CD4-positive, alpha-beta T cell (primary cell): ENCODE data around the gene MYRFL. TPM values are rescaled to one million over a fixed set of nuclear protein-coding genes. Genes with fewer than 3 reads are reported as not detected.

Source experiments
- ATAC-seq: fragments of 200-7000 bp; cut with Tn5 transposase; one replicate; pipeline ENCODE4 v1.10.0; 2022; ENCODE audit warnings: mild to moderate bottlenecking; ENCODE audit not compliant: poor library complexity
- CTCF ChIA-PET: fragments of 350-600 bp; sonication (Branson Sonifier 250); formaldehyde crosslinking; loops from one replicate; lab custom pipeline; 2021; ENCODE audit warnings: antibody characterized with exemption, inconsistent platforms; lab: Charles Lee
- POLR2A ChIA-PET: fragments of 350-600 bp; sonication (Branson Sonifier 250); formaldehyde crosslinking; loops from one replicate; lab custom pipeline; 2021; ENCODE audit warnings: antibody characterized with exemption, inconsistent platforms; lab: Charles Lee
- DNase-seq, 14 experiments: peaks; one replicate each; pipeline ENCODE4 v3.0.0-alpha.2; 2013 to 2020; ENCODE audit warnings: mixed read lengths in 2 of 14
- H3K27ac ChIP-seq, 2 donors: one replicate each; pipeline versions ENCODE4 v1.5.1 to v1.7.0; 2013; ENCODE audit warnings: low read length in 2 of 2, low read depth in 1 of 2, mild to moderate bottlenecking in 1 of 2
- H3K27me3 ChIP-seq, 2 experiments: 1 replicate in 1 of 2; 2 replicates in 1 of 2; pipeline versions ENCODE4 v1.6.1 to v1.7.0; 2013; ENCODE audit warnings: low read length in 2 of 2, control low read depth in 1 of 2, mild to moderate bottlenecking in 1 of 2, moderate library complexity in 1 of 2; ENCODE audit not compliant: insufficient read depth in 2 of 2, control insufficient read depth in 1 of 2
- H3K36me3 ChIP-seq: one replicate; pipeline ENCODE4 v1.6.1; 2013; ENCODE audit warnings: low read length, control low read depth; ENCODE audit not compliant: insufficient read depth
- H3K4me1 ChIP-seq: one replicate; pipeline ENCODE4 v1.6.1; 2013; ENCODE audit warnings: low read length, control low read depth; ENCODE audit not compliant: insufficient read depth
- H3K4me3 ChIP-seq: one replicate; pipeline ENCODE4 v1.5.1; 2013; ENCODE audit warnings: mild to moderate bottlenecking, low read length, moderate library complexity
- H3K9me3 ChIP-seq, 2 experiments: 1 replicate in 1 of 2; 2 replicates in 1 of 2; pipeline versions ENCODE4 v1.6.1 to v1.7.0; 2013; ENCODE audit warnings: low read length in 2 of 2, mild to moderate bottlenecking in 2 of 2, control low read depth in 1 of 2, moderate library complexity in 1 of 2; ENCODE audit not compliant: control insufficient read depth in 1 of 2, insufficient read depth in 1 of 2
- H3K27ac Mint-ChIP-seq: one replicate; pipeline ENCODE4 v1.8.0; 2020; ENCODE audit warnings: mixed read lengths
- H3K27me3 Mint-ChIP-seq: one replicate; pipeline ENCODE4 v1.8.0; 2021; ENCODE audit warnings: mixed read lengths
- H3K36me3 Mint-ChIP-seq: one replicate; pipeline ENCODE4 v1.8.0; 2021; ENCODE audit warnings: low read depth, mixed read lengths
- H3K4me1 Mint-ChIP-seq: one replicate; pipeline ENCODE4 v1.8.0; 2021; ENCODE audit warnings: low read depth, mixed read lengths
- H3K4me3 Mint-ChIP-seq: one replicate; pipeline ENCODE4 v1.8.0; 2020; ENCODE audit warnings: mild to moderate bottlenecking, mixed read lengths
- H3K9me3 Mint-ChIP-seq: one replicate; pipeline ENCODE4 v1.8.0; 2020; ENCODE audit warnings: mixed read lengths
- CTCF ChIP-seq: fragments of 200-600 bp; IDR thresholded peaks from one replicate; pipeline ENCODE4 v1.8.0; 2022; ENCODE audit warnings: antibody characterized with exemption, mild to moderate bottlenecking
- intact Hi-C, 2 experiments: fragments of 100-400 bp; cut with DNase I in 1 of 2; cut with micrococcal nuclease in 1 of 2; formaldehyde crosslinking; loops; one replicate each; pipeline versions ENCODE4 v1.15.1 to v1.9.0; 2023 to 2025; cut with DNase I, micrococcal nuclease
- total RNA-seq, 174 experiments: library from RNA in 2 of 174; stranded (reverse) in 2 of 174; gene quantifications; one replicate each; pipeline ENCODE4 v1.2.3 and lab custom pipeline; 2021 to 2026

MYRFL gene
- total RNA-seq, 2 experiments from 2014 or later, result not detected

GRCh38 chr12:69932676-69933552 is 107.9 kb downstream of the MYRFL start:
- TF ChIP-seq CTCF, result no peak
- Mint-ChIP-seq H3K4me1 (no peaks in the 10 kb centered on the region), H3K36me3 (no peaks in the 10 kb centered on the region), H3K9me3 (no peaks in the 10 kb centered on the region), H3K4me3 (no peak overlapping the region), H3K27me3 (peaks cover 7% of the 10 kb centered on the region), H3K27ac (no peak overlapping the region)
- POLR2A ChIA-PET, result no interaction called here
- Histone ChIP-seq H3K27ac (no peak overlapping the region), H3K36me3 (no peaks in the 10 kb centered on the region), H3K9me3 (no peaks in the 10 kb centered on the region), H3K27me3 (peaks cover 3 to 8% of the 10 kb centered on the region in 2 experiments), H3K4me1 (no peaks in the 10 kb centered on the region), H3K4me3 (no peak overlapping the region)
- CTCF ChIA-PET, result no interaction called here
- intact Hi-C loops, result no loop called here
- ATAC-seq (no peak), DNase-seq (no peak)

GRCh38 chr12:69934011-69934410 is 109.0 kb downstream of the MYRFL start:
- H3K9me3 ChIP-seq, result no peaks in the 10 kb centered on the region
- H3K36me3 Mint-ChIP-seq, result no peaks in the 10 kb centered on the region
- H3K27ac Mint-ChIP-seq, result no peak overlapping the region
- no peaks in the 10 kb centered on the region for H3K36me3 ChIP-seq
- intact Hi-C loops, result no loop called here
- no peak overlapping the region for H3K4me3 Mint-ChIP-seq
- ChIA-PET POLR2A (no interaction called here), CTCF (no interaction called here)
- H3K4me3 ChIP-seq, result no peak overlapping the region
- no peaks in the 10 kb centered on the region for H3K9me3 Mint-ChIP-seq
- H3K27ac ChIP-seq, result no peak overlapping the region
- no peaks in the 10 kb centered on the region for H3K4me1 ChIP-seq
- DNase-seq (no peak), ATAC-seq (no peak)
- peaks cover 8% of the 10 kb centered on the region for H3K27me3 Mint-ChIP-seq
- no peaks in the 10 kb centered on the region for H3K4me1 Mint-ChIP-seq
- H3K27me3 ChIP-seq, result peaks cover 3 to 4% of the 10 kb centered on the region in 2 experiments
- no peak for TF ChIP-seq CTCF

GRCh38 chr12:69935651-69936100 is 110.6 kb downstream of the MYRFL start:
- no peak for TF ChIP-seq CTCF
- H3K27ac Mint-ChIP-seq, result no peak overlapping the region
- Histone ChIP-seq H3K27ac (no peak overlapping the region), H3K36me3 (no peaks in the 10 kb centered on the region), H3K9me3 (no peaks in the 10 kb centered on the region), H3K27me3 (peaks cover 0 to 4% of the 10 kb centered on the region in 2 experiments), H3K4me1 (no peaks in the 10 kb centered on the region), H3K4me3 (no peak overlapping the region)
- H3K27me3 Mint-ChIP-seq, result peaks cover 8% of the 10 kb centered on the region
- intact Hi-C loops, result no loop called here
- H3K4me1 Mint-ChIP-seq, result no peaks in the 10 kb centered on the region
- no peak for ATAC-seq
- H3K36me3 Mint-ChIP-seq, result no peaks in the 10 kb centered on the region
- POLR2A ChIA-PET, result no interaction called here
- CTCF ChIA-PET, result no interaction called here
- DNase-seq, result no peak
- no peaks in the 10 kb centered on the region for H3K9me3 Mint-ChIP-seq
- no peak overlapping the region for H3K4me3 Mint-ChIP-seq
